H1 (cell line): ENCODE results near the gene GALNT1. TPM values are rescaled to one million over a fixed set of nuclear protein-coding genes. Genes with fewer than 3 reads are reported as not detected.

Source experiments
- BRCA1 ChIP-seq: IDR thresholded peaks from 2 replicates; pipeline ENCODE4 v1.6.1; 2012; ENCODE audit warnings: low read depth, low read length, improper control_type of control experiment
- CBX8 ChIP-seq: fragments of 300-800, 300-1000 bp; sonication (generic); IDR thresholded peaks from 2 replicates; pipeline ENCODE4 v1.7.1; 2016; ENCODE audit warnings: low read depth, low read length, borderline replicate concordance
- RAD21 ChIP-seq, 2 experiments: IDR thresholded peaks in 1 of 2; conservative IDR thresholded peaks in 1 of 2; 2 replicates each; pipeline ENCODE4 v1.6.1; 2011; ENCODE audit warnings: low read depth in 2 of 2, low read length in 2 of 2, improper control_type of control experiment in 1 of 2, inconsistent platforms in 1 of 2, mild to moderate bottlenecking in 1 of 2, moderate library complexity in 1 of 2
- USF2 ChIP-seq: IDR thresholded peaks from 2 replicates; pipeline ENCODE4 v1.6.1; 2011; ENCODE audit warnings: low read length, improper control_type of control experiment
- polyA plus RNA-seq, 7 experiments: library from polyadenylated mRNA; depleted of rRNA in 3 of 7; stranded (reverse) in 5 of 7; unstranded in 2 of 7; fragments of >200 nt in 5 of 7; fragments of 200-250 nt in 2 of 7; gene quantifications; 1 replicate in 5 of 7; 2 replicates in 1 of 7; 4 replicates in 1 of 7; pipeline versions ENCODE4 v1.2.1 to v1.2.3, GENCODE V29; 2011 to 2013; ENCODE audit warnings: missing spikeins in 2 of 7, mixed read lengths in 2 of 7
- total RNA-seq: library from RNA; stranded (reverse); fragmentation: NEBNext Ultra II Directional; extraction: Animal tissue kit (Norgen Biotek cat#: 25700); gene quantifications from 2 replicates; pipeline ENCODE4 v1.2.1, GENCODE V29; 2021

GALNT1 gene
- total and polyA plus RNA-seq, 2 of the 8 experiments (the other 6 are each of a cell fraction or from before 2014, with no cell fraction given): 22.4 to 101 TPM

- TF ChIP-seq RAD21 (IDR thresholded peaks at IDR 0.05 in 1 of 2, conservative IDR thresholded peaks at IDR 0.05 in 1 of 2; ENCODE audit: low read depth in 2 of 2, low read length in 2 of 2): no peak
- no peak for TF ChIP-seq BRCA1
- TF ChIP-seq USF2: no peak
- TF ChIP-seq CBX8: no peak
Observed at GRCh38 chr18:35697869-35698268, 116.3 kb downstream of the GALNT1 start (continued).
